ENCODE measurements around the gene PI4K2B.

PI4K2B gene

GRCh38 chr4:25283948-25284347, 50.1 kb downstream of the PI4K2B start:
- TF ChIP-seq TCF4 (CRISPR knock-in tag; IDR thresholded peaks at IDR 0.05; ENCODE audit: borderline replicate concordance) (no peak), ZFP30 (CRISPR knock-in tag; IDR thresholded peaks at IDR 0.05) (no peak), ZNF8 (CRISPR knock-in tag; IDR thresholded peaks at IDR 0.05) (no peak), ZNF70 (CRISPR knock-in tag; IDR thresholded peaks at IDR 0.05) (no peak), ZC3H10 (CRISPR knock-in tag; IDR thresholded peaks at IDR 0.05) (no peak), BACH2 (CRISPR knock-in tag; IDR thresholded peaks at IDR 0.05; ENCODE audit: borderline replicate concordance) (no peak), CSRNP3 (CRISPR knock-in tag; IDR thresholded peaks at IDR 0.05) (no peak), CSDC2 (CRISPR knock-in tag; IDR thresholded peaks at IDR 0.05) (no peak), ZFP3 (CRISPR knock-in tag; IDR thresholded peaks at IDR 0.05) (no peak)
- TF ChIP-seq, protein P1, sequence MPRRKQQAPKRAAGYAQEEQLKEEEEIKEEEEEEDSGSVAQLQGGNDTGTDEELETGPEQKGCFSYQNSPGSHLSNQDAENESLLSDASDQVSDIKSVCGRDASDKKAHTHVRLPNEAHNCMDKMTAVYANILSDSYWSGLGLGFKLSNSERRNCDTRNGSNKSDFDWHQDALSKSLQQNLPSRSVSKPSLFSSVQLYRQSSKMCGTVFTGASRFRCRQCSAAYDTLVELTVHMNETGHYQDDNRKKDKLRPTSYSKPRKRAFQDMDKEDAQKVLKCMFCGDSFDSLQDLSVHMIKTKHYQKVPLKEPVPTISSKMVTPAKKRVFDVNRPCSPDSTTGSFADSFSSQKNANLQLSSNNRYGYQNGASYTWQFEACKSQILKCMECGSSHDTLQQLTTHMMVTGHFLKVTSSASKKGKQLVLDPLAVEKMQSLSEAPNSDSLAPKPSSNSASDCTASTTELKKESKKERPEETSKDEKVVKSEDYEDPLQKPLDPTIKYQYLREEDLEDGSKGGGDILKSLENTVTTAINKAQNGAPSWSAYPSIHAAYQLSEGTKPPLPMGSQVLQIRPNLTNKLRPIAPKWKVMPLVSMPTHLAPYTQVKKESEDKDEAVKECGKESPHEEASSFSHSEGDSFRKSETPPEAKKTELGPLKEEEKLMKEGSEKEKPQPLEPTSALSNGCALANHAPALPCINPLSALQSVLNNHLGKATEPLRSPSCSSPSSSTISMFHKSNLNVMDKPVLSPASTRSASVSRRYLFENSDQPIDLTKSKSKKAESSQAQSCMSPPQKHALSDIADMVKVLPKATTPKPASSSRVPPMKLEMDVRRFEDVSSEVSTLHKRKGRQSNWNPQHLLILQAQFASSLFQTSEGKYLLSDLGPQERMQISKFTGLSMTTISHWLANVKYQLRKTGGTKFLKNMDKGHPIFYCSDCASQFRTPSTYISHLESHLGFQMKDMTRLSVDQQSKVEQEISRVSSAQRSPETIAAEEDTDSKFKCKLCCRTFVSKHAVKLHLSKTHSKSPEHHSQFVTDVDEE (CRISPR knock-in tag; IDR thresholded peaks at IDR 0.05): no peak
- TF ChIP-seq, protein P2, sequence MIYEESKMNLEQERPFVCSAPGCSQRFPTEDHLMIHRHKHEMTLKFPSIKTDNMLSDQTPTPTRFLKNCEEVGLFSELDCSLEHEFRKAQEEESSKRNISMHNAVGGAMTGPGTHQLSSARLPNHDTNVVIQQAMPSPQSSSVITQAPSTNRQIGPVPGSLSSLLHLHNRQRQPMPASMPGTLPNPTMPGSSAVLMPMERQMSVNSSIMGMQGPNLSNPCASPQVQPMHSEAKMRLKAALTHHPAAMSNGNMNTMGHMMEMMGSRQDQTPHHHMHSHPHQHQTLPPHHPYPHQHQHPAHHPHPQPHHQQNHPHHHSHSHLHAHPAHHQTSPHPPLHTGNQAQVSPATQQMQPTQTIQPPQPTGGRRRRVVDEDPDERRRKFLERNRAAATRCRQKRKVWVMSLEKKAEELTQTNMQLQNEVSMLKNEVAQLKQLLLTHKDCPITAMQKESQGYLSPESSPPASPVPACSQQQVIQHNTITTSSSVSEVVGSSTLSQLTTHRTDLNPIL (CRISPR knock-in tag; IDR thresholded peaks at IDR 0.05; ENCODE audit: low read depth): no peak
- no peak for ATAC-seq

- no peak for ATAC-seq
- TF ChIP-seq, protein P1 (CRISPR knock-in tag; IDR thresholded peaks at IDR 0.05): no peak
- no peak for TF ChIP-seq ZC3H10 (CRISPR knock-in tag; IDR thresholded peaks at IDR 0.05)
- TF ChIP-seq TOX (CRISPR knock-in tag; IDR thresholded peaks at IDR 0.05; ENCODE audit: borderline replicate concordance): no peak
- no peak for TF ChIP-seq RARB (CRISPR knock-in tag; IDR thresholded peaks at IDR 0.05)
- no peak for TF ChIP-seq ZFP30 (CRISPR knock-in tag; IDR thresholded peaks at IDR 0.05)
- no peak for TF ChIP-seq ZNF8 (CRISPR knock-in tag; IDR thresholded peaks at IDR 0.05)
- TF ChIP-seq PPARA (CRISPR knock-in tag; IDR thresholded peaks at IDR 0.05; ENCODE audit: borderline replicate concordance): no peak
- no peak for TF ChIP-seq ISL1 (CRISPR knock-in tag; IDR thresholded peaks at IDR 0.05)
- no peak for TF ChIP-seq GLIS3 (CRISPR knock-in tag; IDR thresholded peaks at IDR 0.05)
Measured at GRCh38 chr4:25284466-25284865, 50.6 kb downstream of the PI4K2B start.

GRCh38 chr4:25290490-25291067, 56.7 kb downstream of the PI4K2B start:
- TF ChIP-seq ZNF70 (CRISPR knock-in tag; IDR thresholded peaks at IDR 0.05): no peak
- TF ChIP-seq, protein P2 (CRISPR knock-in tag; IDR thresholded peaks at IDR 0.05; ENCODE audit: low read depth): no peak
- TF ChIP-seq ZC3H10 (CRISPR knock-in tag; IDR thresholded peaks at IDR 0.05): no peak
- no peak for TF ChIP-seq OSR1 (CRISPR knock-in tag; IDR thresholded peaks at IDR 0.05)
- no peak for TF ChIP-seq BACH2 (CRISPR knock-in tag; IDR thresholded peaks at IDR 0.05; ENCODE audit: borderline replicate concordance)
- no peak for TF ChIP-seq ARNTL (CRISPR knock-in tag; IDR thresholded peaks at IDR 0.05; ENCODE audit: borderline replicate concordance, low read depth)
- no peak for TF ChIP-seq PATZ1 (CRISPR knock-in tag; IDR thresholded peaks at IDR 0.05; ENCODE audit: borderline replicate concordance)
- no peak for TF ChIP-seq ESRRG (CRISPR knock-in tag; IDR thresholded peaks at IDR 0.05)
- no peak for TF ChIP-seq PPARA (CRISPR knock-in tag; IDR thresholded peaks at IDR 0.05; ENCODE audit: borderline replicate concordance)
- no peak for TF ChIP-seq ZFP3 (CRISPR knock-in tag; IDR thresholded peaks at IDR 0.05)
- TF ChIP-seq GLIS3 (CRISPR knock-in tag; IDR thresholded peaks at IDR 0.05): no peak
- no peak for TF ChIP-seq RARB (CRISPR knock-in tag; IDR thresholded peaks at IDR 0.05)
- ATAC-seq: peak; percentile 21; the same call in 2 of the 3 replicates
